NCI-H2029 (cell line): Measurements from ENCODE around the gene MTCL3.
"Not testable (repeated sequence)": the region's sequence is repeated elsewhere in the genome, so short reads cannot be mapped to it uniquely, and the experiment has no call there.

Source experiments
- DNase-seq: peaks from one replicate; lab custom pipeline; 2025; lab: John Stamatoyannopoulos, UW

Gene MTCL3

GRCh38 chr6:127428562-127428961 is 90.6 kb downstream of the MTCL3 start:
- DNase-seq = not testable (repeated sequence)

DNA sequence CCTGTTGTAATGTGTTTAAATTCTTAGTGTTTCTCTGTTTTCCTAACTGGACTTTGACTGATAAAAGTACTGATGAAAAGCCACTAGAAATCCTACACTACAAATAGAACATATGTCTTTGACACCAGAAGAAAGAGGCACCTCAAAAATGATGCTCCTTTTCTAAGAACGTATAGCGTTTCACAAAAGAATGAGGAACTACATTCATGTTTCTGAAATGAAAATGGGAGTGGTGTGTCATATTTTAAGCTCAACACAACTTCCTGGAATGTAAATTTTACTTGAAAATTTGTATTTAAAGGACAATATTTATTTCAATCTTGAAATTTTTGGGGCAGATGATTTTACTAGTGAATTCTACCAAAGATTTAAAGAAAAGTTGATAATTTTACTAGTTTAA is 95.2 kb downstream of the MTCL3 start:
- DNase-seq = no peak
